OCI-LY3 (cell line): Measurements from ENCODE around the gene PIP5K1C.

Source experiments
- H2AFZ ChIP-seq: fragments of 200-600, 300-600 bp; shearing (Covaris generic); 2 replicates; pipeline ENCODE4 v1.6.0; 2014; ENCODE audit warnings: antibody characterized with exemption, low read depth, low read length
- H3K27ac ChIP-seq: fragments of 200-600, 300-600 bp; sonication (generic); 2 replicates; pipeline ENCODE4 v1.5.1; 2014; ENCODE audit warnings: mild to moderate bottlenecking, low read length, moderate library complexity, mixed read lengths
- H3K27me3 ChIP-seq: fragments of 200-600, 300-600 bp; sonication (generic); 2 replicates; pipeline ENCODE4 v1.6.1; 2014; ENCODE audit warnings: low read depth, low read length, mixed read lengths
- H3K36me3 ChIP-seq: fragments of 200-600, 300-600 bp; sonication (generic); replicated peaks from 2 replicates; pipeline ENCODE3; 2014; ENCODE audit warnings: low read depth, low read length, mixed read lengths
- H3K4me1 ChIP-seq: fragments of 300-600, 200-600 bp; sonication (generic); 2 replicates; pipeline ENCODE4 v1.6.1; 2014; ENCODE audit warnings: low read length, mixed read lengths
- H3K4me2 ChIP-seq: fragments of 200-600, 300-600 bp; sonication (generic); 2 replicates; pipeline ENCODE4 v1.6.1; 2014; ENCODE audit warnings: low read length, mixed read lengths
- H3K4me3 ChIP-seq: fragments of 300-600, 200-600 bp; sonication (generic); 2 replicates; pipeline ENCODE4 v1.5.1; 2014; ENCODE audit warnings: antibody characterized with exemption, mild to moderate bottlenecking, low read length, moderate library complexity
- H3K79me2 ChIP-seq: fragments of 300-600, 200-600 bp; shearing (Covaris generic); 2 replicates; pipeline ENCODE4 v1.6.1; 2014; ENCODE audit warnings: mild to moderate bottlenecking, low read length, mixed read lengths
- H3K9ac ChIP-seq: fragments of 300-600, 200-600 bp; shearing (Covaris generic); 2 replicates; pipeline ENCODE4 v1.6.0; 2014; ENCODE audit warnings: mild to moderate bottlenecking, low read length, moderate library complexity
- H3K9me3 ChIP-seq: fragments of 200-600, 300-600 bp; shearing (Covaris generic); 2 replicates; pipeline ENCODE4 v1.6.1; 2014; ENCODE audit warnings: low read length, mixed read lengths; ENCODE audit not compliant: insufficient read depth
- H4K20me1 ChIP-seq: fragments of 200-600, 300-600 bp; sonication (generic); 2 replicates; pipeline ENCODE4 v1.6.1; 2016; ENCODE audit warnings: low read length, mixed read lengths; ENCODE audit not compliant: insufficient read depth
- EZH2phosphoT487 ChIP-seq: fragments of 200-600 bp; shearing (Covaris generic); IDR thresholded peaks from 2 replicates; pipeline ENCODE4 v1.6.1; 2018; ENCODE audit warnings: antibody characterized with exemption, mixed run types, low read depth
- TF ChIP-seq, protein P1 (sequence below): fragments of 200-600, 300-600 bp; sonication (generic); IDR thresholded peaks from 2 replicates; pipeline ENCODE4 v1.5.1; 2014; ENCODE audit warnings: antibody characterized with exemption, low read length, low read depth

PIP5K1C gene

DNA sequence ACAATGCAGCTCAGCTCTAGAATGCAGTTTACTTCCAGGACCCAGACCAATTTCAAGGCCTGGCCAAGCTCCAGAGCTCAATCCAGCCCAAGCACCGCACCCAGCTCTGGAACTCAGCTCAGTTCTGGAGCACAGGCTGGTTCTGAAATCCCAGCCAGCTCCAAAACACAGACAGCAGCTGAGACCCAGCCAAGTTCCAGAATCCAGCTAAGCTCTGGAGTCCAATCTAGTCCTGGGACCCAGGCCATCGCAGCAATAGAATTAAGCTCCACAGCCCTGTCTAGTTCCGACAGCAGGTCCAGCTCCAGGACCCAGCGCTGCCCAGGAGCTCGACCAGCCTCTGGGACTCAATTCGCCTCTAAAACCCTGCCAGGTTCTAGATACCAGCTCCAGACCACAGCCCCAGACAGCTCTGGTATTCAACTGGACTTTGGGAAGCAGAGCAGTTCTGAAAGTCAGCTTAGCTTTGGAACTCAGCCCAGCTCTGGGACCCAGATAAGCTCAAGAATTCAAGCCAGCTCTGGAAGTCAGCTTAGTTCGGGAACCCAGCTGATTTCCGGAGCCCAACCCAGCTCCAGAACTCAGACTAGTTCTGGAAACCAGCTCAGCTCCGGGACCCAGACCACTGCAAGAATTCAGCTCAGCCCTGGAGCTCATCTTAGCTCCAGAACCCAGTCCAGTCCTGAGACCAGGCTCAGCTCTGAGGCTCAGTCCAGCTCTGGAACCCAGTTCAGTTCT is 108.2 kb downstream of the PIP5K1C start:
- Histone ChIP-seq H3K27ac (no peak overlapping the region), H3K36me3 (no peaks in the 10 kb centered on the region), H3K9ac (no peak overlapping the region), H3K4me1 (no peaks in the 10 kb centered on the region), H3K79me2 (no peaks in the 10 kb centered on the region), H3K27me3 (no peaks in the 10 kb centered on the region), H3K4me2 (no peak overlapping the region), H3K4me3 (no peak overlapping the region), H4K20me1 (no peaks in the 10 kb centered on the region), H2AFZ (no peak overlapping the region), H3K9me3 (no peaks in the 10 kb centered on the region)
- TF ChIP-seq, protein P1, sequence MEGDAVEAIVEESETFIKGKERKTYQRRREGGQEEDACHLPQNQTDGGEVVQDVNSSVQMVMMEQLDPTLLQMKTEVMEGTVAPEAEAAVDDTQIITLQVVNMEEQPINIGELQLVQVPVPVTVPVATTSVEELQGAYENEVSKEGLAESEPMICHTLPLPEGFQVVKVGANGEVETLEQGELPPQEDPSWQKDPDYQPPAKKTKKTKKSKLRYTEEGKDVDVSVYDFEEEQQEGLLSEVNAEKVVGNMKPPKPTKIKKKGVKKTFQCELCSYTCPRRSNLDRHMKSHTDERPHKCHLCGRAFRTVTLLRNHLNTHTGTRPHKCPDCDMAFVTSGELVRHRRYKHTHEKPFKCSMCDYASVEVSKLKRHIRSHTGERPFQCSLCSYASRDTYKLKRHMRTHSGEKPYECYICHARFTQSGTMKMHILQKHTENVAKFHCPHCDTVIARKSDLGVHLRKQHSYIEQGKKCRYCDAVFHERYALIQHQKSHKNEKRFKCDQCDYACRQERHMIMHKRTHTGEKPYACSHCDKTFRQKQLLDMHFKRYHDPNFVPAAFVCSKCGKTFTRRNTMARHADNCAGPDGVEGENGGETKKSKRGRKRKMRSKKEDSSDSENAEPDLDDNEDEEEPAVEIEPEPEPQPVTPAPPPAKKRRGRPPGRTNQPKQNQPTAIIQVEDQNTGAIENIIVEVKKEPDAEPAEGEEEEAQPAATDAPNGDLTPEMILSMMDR, result no peak

DNA sequence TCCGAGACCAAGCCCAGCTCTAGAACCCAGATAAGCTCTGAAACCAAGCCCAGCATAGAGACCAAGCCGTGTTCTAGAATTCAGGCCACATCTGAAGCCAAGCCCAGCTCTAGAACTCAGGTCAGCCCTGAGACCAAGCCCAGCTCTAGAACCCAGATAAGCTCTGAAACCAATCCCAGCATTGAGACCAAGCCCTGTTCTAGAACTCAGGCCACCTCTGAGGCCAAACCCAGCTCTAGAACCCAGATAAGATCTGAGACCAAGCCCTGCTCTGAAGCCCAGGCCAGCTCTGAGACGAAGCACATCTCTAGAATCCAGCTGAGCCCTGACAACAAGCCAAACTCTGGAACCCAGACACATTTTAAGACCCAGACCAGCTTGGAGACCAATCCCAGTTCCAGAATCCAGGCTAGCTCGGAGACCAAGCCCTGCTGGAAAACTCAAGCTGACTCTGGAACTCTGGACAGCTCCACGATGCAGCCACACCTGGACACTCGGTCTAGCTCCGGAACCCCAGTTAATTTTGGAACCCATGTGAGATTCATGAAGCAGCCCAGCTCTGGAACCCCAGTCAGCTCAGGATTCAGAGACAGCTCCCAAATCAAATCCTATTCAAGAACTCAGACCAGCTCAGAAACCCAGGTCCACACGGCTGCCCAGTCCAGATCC is 109.1 kb downstream of the PIP5K1C start:
- TF ChIP-seq, protein P1, result no peak
- no peak for TF ChIP-seq EZH2phosphoT487
- H3K27me3 ChIP-seq, result no peaks in the 10 kb centered on the region
- no peak overlapping the region for H2AFZ ChIP-seq
- H3K4me3 ChIP-seq, result no peak overlapping the region
- no peaks in the 10 kb centered on the region for H3K36me3 ChIP-seq
- H3K4me2 ChIP-seq, result no peak overlapping the region
- no peak overlapping the region for H3K27ac ChIP-seq
- H3K9me3 ChIP-seq, result no peaks in the 10 kb centered on the region
- no peaks in the 10 kb centered on the region for H3K79me2 ChIP-seq
- H3K9ac ChIP-seq, result no peak overlapping the region
- no peaks in the 10 kb centered on the region for H3K4me1 ChIP-seq
- no peaks in the 10 kb centered on the region for H4K20me1 ChIP-seq

DNA sequence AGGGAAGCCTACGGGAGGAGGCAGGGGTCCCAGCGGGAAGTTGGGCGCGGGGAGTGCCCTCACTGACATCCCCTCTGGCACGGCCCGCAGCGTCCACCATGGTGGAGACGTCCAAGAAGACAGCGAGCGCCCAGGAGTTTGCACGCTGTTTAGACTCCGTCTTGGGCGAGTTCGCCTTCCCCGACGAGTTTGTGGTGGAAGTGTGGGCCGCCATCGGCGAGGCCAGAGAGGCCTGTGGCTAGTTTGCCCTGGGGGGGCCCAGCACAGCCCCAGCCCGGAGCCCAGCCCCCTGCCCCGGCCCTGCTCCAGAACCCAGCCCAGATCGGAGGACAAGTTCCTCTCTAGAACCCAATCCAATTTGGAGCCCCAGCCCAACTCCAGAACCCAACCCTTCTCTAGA is 110.3 kb downstream of the PIP5K1C start:
- Histone ChIP-seq H3K9ac (no peak overlapping the region), H3K79me2 (no peaks in the 10 kb centered on the region), H2AFZ (no peak overlapping the region), H3K4me2 (no peak overlapping the region), H3K4me1 (no peaks in the 10 kb centered on the region), H4K20me1 (no peaks in the 10 kb centered on the region), H3K36me3 (no peaks in the 10 kb centered on the region), H3K27me3 (no peaks in the 10 kb centered on the region), H3K9me3 (no peaks in the 10 kb centered on the region), H3K27ac (no peak overlapping the region), H3K4me3 (no peak overlapping the region)
- TF ChIP-seq, protein P1, result no peak
- TF ChIP-seq EZH2phosphoT487, result no peak

DNA sequence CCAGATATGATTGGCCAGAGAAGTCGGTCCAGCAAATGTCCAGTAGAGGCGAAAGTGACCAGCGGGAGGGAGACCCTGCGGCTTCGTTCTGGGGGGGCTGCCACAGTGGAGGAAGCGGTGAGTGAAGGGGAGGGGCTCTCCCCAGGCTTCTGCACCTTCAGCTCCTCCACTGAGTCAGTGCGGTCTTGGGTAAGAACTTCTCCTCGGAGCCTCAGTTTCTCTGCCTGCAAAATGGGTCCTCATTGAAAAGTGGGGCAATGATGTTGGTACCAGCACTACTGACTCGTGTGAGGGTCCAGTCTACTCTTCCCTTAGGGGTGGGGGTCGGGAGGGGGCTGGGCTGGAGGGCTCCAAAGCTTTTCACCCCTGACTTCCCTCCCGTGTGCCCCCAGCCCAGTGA is 110.8 kb downstream of the PIP5K1C start:
- Histone ChIP-seq H3K4me3 (no peak overlapping the region), H3K27me3 (no peaks in the 10 kb centered on the region), H3K9ac (no peak overlapping the region), H3K4me1 (no peaks in the 10 kb centered on the region), H2AFZ (no peak overlapping the region), H3K4me2 (no peak overlapping the region), H3K27ac (no peak overlapping the region), H3K79me2 (no peaks in the 10 kb centered on the region), H3K36me3 (no peaks in the 10 kb centered on the region), H3K9me3 (no peaks in the 10 kb centered on the region), H4K20me1 (no peaks in the 10 kb centered on the region)
- TF ChIP-seq, protein P1, result no peak
- TF ChIP-seq EZH2phosphoT487, result no peak
